GM19238 (cell line): ENCODE measurements around the gene PID1.

Experiments used
- DNase-seq: peaks from one replicate; pipeline ENCODE4 v3.0.0; 2011; ENCODE audit warnings: low spot score; ENCODE audit not compliant: insufficient read length

The PID1 gene

GRCh38 chr2:229032608-229033234 is 238.4 kb downstream of the PID1 start:
- DNase-seq: no peak

- no peak for DNase-seq
Observed at GRCh38 chr2:229027353-229028105, 243.6 kb downstream of the PID1 start.

- no peak for DNase-seq
Observed at GRCh38 chr2:229025653-229026052, 245.4 kb downstream of the PID1 start.

GRCh38 chr2:229022652-229023051 is 248.4 kb downstream of the PID1 start:
- DNase-seq: no peak

GRCh38 chr2:229022071-229022470 is 249.0 kb downstream of the PID1 start:
- no peak for DNase-seq

- no peak for DNase-seq
Observed at GRCh38 chr2:229009816-229010215, 261.3 kb downstream of the PID1 start.

GRCh38 chr2:229003256-229003655 is 267.8 kb downstream of the PID1 start:
- DNase-seq: no peak

GRCh38 chr2:229001196-229001595 is 269.9 kb downstream of the PID1 start:
- DNase-seq: no peak

GRCh38 chr2:228999326-228999725 is 271.8 kb downstream of the PID1 start:
- no peak for DNase-seq

- no peak for DNase-seq
Observed at GRCh38 chr2:228988786-228989185, 282.3 kb downstream of the PID1 start.

- DNase-seq: no peak
Observed at GRCh38 chr2:228987441-228988155, 283.5 kb downstream of the PID1 start.

GRCh38 chr2:228986961-228987360 is 284.1 kb downstream of the PID1 start:
- DNase-seq: no peak

GRCh38 chr2:228983700-228984099 is 287.4 kb downstream of the PID1 start:
- no peak for DNase-seq

- DNase-seq: no peak
Observed at GRCh38 chr2:228974169-228974568, 296.9 kb downstream of the PID1 start.
